GM12878 (cell line): ENCODE results near the gene PRM3. TPM values are rescaled to one million over a fixed set of nuclear protein-coding genes. Genes with fewer than 3 reads are reported as not detected.

ENCODE experiments used
- ATAC-seq: fragments of 200-7000 bp; cut with Tn5 transposase; 3 replicates; pipeline ENCODE4 v1.9.1; 2020; ENCODE audit warnings: mild to moderate bottlenecking, moderate library complexity
- BruUV-seq: library from RNA; stranded (reverse); fragments of 400-500 nt; replicated peaks from 2 replicates; lab custom pipeline; 2021; lab: Mats Ljungman, UMichigan
- CTCF ChIA-PET: fragments of 300-600 bp; sonication (Branson Sonifier 250); formaldehyde crosslinking; extraction: SDS; loops from one replicate; lab custom pipeline; 2021; ENCODE audit warnings: inconsistent platforms; lab: Yijun Ruan, JAX
- POLR2A ChIA-PET: fragments of 350-600 bp; formaldehyde crosslinking; extraction: SDS; loops from one replicate; lab custom pipeline; 2021; ENCODE audit warnings: inconsistent platforms; lab: Charles Lee
- RAD21 ChIA-PET: fragments of 300-600 bp; sonication (Branson Sonifier 250); formaldehyde crosslinking; loops from one replicate; lab custom pipeline; 2023; ENCODE audit warnings: antibody characterized with exemption; ENCODE audit not compliant: unreplicated experiment; lab: Charles Lee
- SMC1A ChIA-PET: fragments of 300-600 bp; sonication (Branson Sonifier 250); formaldehyde crosslinking; loops from one replicate; lab custom pipeline; 2023; ENCODE audit not compliant: unreplicated experiment, uncharacterized antibody; lab: Charles Lee
- DNase-seq: peaks from one replicate; pipeline ENCODE4 v3.0.0-alpha.2; 2011; ENCODE audit warnings: low read depth, low spot score
- FAIRE-seq: peaks from 3 replicates; lab custom pipeline; 2011; peaks lifted over from hg19 to GRCh38; lab: Jason Lieb, UNC
- H2AFZ ChIP-seq: 2 replicates; pipeline ENCODE4 v1.6.0; 2011; ENCODE audit warnings: low read depth, low read length, control low read depth; ENCODE audit not compliant: control insufficient read depth
- H3K27ac ChIP-seq: 2 replicates; pipeline ENCODE4 v1.5.1; 2011; ENCODE audit warnings: control low read depth; ENCODE audit not compliant: control insufficient read depth, insufficient read depth
- H3K27me3 ChIP-seq, 2 experiments: replicated peaks in 1 of 2; 2 replicates each; pipeline versions ENCODE4 v1.6.0 to v1.6.1; 2011; ENCODE audit warnings: low read length in 1 of 2; ENCODE audit not compliant: control insufficient read depth in 2 of 2, insufficient read depth in 2 of 2
- H3K36me3 ChIP-seq, 2 experiments: 2 replicates each; pipeline ENCODE4 v1.5.1; 2011; ENCODE audit warnings: low read length in 1 of 2; ENCODE audit not compliant: control insufficient read depth in 2 of 2, insufficient read depth in 2 of 2
- H3K4me1 ChIP-seq: 2 replicates; pipeline ENCODE4 v1.6.1; 2011; ENCODE audit warnings: mild to moderate bottlenecking, low read length, moderate library complexity, mixed read lengths; ENCODE audit not compliant: control insufficient read depth, insufficient read depth
- H3K4me2 ChIP-seq: 2 replicates; pipeline ENCODE4 v1.6.0; 2011; ENCODE audit warnings: control low read depth; ENCODE audit not compliant: control insufficient read depth, insufficient read depth
- H3K4me3 ChIP-seq: fragments of 200-600 bp; sonication (generic); 2 replicates; pipeline ENCODE4 v1.5.1; 2016
- H3K79me2 ChIP-seq: 2 replicates; pipeline ENCODE4 v1.6.0; 2011; ENCODE audit warnings: low read length; ENCODE audit not compliant: control insufficient read depth, insufficient read depth
- H3K9ac ChIP-seq: 2 replicates; pipeline ENCODE4 v1.8.0; 2011; ENCODE audit warnings: low read length, control low read depth, mixed read lengths; ENCODE audit not compliant: control insufficient read depth, insufficient read depth
- H3K9me3 ChIP-seq: replicated peaks from 3 replicates; pipeline ENCODE4 v1.5.1; 2011; ENCODE audit warnings: mild to moderate bottlenecking, low read length; ENCODE audit not compliant: control insufficient read depth, insufficient read depth
- H4K20me1 ChIP-seq: 2 replicates; pipeline ENCODE4 v1.6.0; 2011; ENCODE audit not compliant: control insufficient read depth, insufficient read depth
- BACH1 ChIP-seq: fragments of 450-650 bp; IDR thresholded peaks from 2 replicates; pipeline ENCODE4 v1.6.1; 2017; ENCODE audit warnings: mild to moderate bottlenecking, borderline replicate concordance
- BRCA1 ChIP-seq: IDR thresholded peaks from 2 replicates; pipeline ENCODE4 v1.6.1; 2011; ENCODE audit warnings: low read depth, low read length, improper control_type of control experiment
- CBX5 ChIP-seq: sonication (generic); IDR thresholded peaks from 2 replicates; pipeline ENCODE4 v1.6.1; 2016; ENCODE audit warnings: low read depth, moderate library complexity, mild to moderate bottlenecking, inconsistent platforms
- IKZF1 ChIP-seq: fragments of 450-650 bp; conservative IDR thresholded peaks from 2 replicates; pipeline ENCODE4 v1.6.1; 2017; ENCODE audit warnings: antibody characterized with exemption, mild to moderate bottlenecking
- IKZF2 ChIP-seq, 2 experiments: fragments of 450-650 bp; IDR thresholded peaks; 2 replicates each; pipeline ENCODE4 v1.6.1; 2017; ENCODE audit warnings: mild to moderate bottlenecking in 2 of 2, moderate library complexity in 2 of 2
- KLF5 ChIP-seq: fragments of 450-650 bp; IDR thresholded peaks from 2 replicates; pipeline ENCODE4 v1.6.1; 2014; ENCODE audit warnings: mild to moderate bottlenecking; ENCODE audit not compliant: partially characterized antibody
- LARP7 ChIP-seq: fragments of 450-650 bp; IDR thresholded peaks from 2 replicates; pipeline ENCODE4 v1.6.1; 2017; ENCODE audit warnings: mild to moderate bottlenecking
- MYB ChIP-seq: fragments of 150-350 bp; IDR thresholded peaks from 2 replicates; pipeline ENCODE4 v1.6.1; 2014; ENCODE audit warnings: mild to moderate bottlenecking, low read depth, low read length, borderline replicate concordance
- ZBTB33 ChIP-seq: fragments of 450-650 bp; IDR thresholded peaks from 2 replicates; pipeline ENCODE4 v1.6.1; 2017; ENCODE audit warnings: mild to moderate bottlenecking
- ZNF592 ChIP-seq: fragments of 450-650 bp; IDR thresholded peaks from 2 replicates; pipeline ENCODE4 v1.6.1; 2017; ENCODE audit warnings: mild to moderate bottlenecking, moderate library complexity
- WGBS: methylation state at CpG from one replicate; pipeline ENCODE4 v1.1.6; 2016; ENCODE audit warnings: low lambda C conversion rate; ENCODE audit not compliant: insufficient replicate concordance, insufficient coverage; ENCODE audit errors: missing lambda C conversion rate; 5-methylcytosine and 5-hydroxymethylcytosine counted together
- in situ Hi-C: fragments of 300-500 bp; cut with MboI; formaldehyde crosslinking; loops from 9 replicates; pipeline ENCODE4 v1.14.3; 2018; ENCODE audit warnings: mixed read lengths
- intact Hi-C: fragments of 100-400 bp; cut with micrococcal nuclease; formaldehyde crosslinking; loops from one replicate; pipeline ENCODE4 v1.14.2; 2022; ENCODE audit not compliant: unreplicated experiment
- polyA plus RNA-seq, 11 experiments: library from polyadenylated mRNA; depleted of rRNA in 4 of 11; unstranded in 6 of 11; stranded (reverse) in 5 of 11; fragments of >200 nt; fragmentation: Nextera tagmentation in 4 of 11; fragmentation: Illumina TruSeq in 1 of 11; extraction: Ambion mirVana in 4 of 11; extraction: Trizol in 1 of 11; gene quantifications; 1 replicate in 1 of 11; 2 replicates in 10 of 11; pipeline versions ENCODE4 v1.2.1 to v1.2.3, GENCODE V29; 2011 to 2016; ENCODE audit warnings: inconsistent platforms in 2 of 11, missing spikeins in 2 of 11, low read depth in 1 of 11
- total RNA-seq, 4 experiments: library from RNA; depleted of rRNA in 3 of 4; stranded (reverse); fragments of >200 nt in 3 of 4; fragmentation: Illumina TruSeq in 1 of 4; extraction: Trizol in 1 of 4; gene quantifications; 2 replicates each; pipeline versions ENCODE4 v1.2.1 to v1.2.3, GENCODE V29; 2013 to 2021
- TF ChIP-seq, protein P1 (sequence below): fragments of 450-650 bp; IDR thresholded peaks from 2 replicates; pipeline ENCODE4 v1.6.1; 2016; ENCODE audit warnings: mild to moderate bottlenecking

PRM3 gene
- total and polyA plus RNA-seq, 10 of the 15 experiments (the other 5 are each of a cell fraction or from before 2014, with no cell fraction given): not detected

GRCh38 chr16:11255737-11256660 is 17.4 kb downstream of the PRM3 start, which contains the start of gene SOCS1 (continued):
- TF ChIP-seq KLF5: peak; percentile 51
- peak; percentile 97 for TF ChIP-seq BACH1

- FAIRE-seq (no peak), ATAC-seq (peak; percentile 4), DNase-seq (no peak)
- peaks cover 37% of the 10 kb centered on the region for H3K79me2 ChIP-seq
- WGBS: under 1% methylated on average over 86 of the region's 105 CpGs
- SMC1A ChIA-PET: interaction anchor here (0.6 to 8.8 kb wide), 41 partner anchors 19 to 304 kb away, joined by 3 to 108 read pairs (median 5); no protein-coding TSS in a partner anchor
- BruUV-seq: no TSS peak
- H3K9me3 ChIP-seq: no peaks in the 10 kb centered on the region
- peak overlapping the region; percentile 25; the same call in 1 of the 2 replicates for H2AFZ ChIP-seq
- H3K4me3 ChIP-seq: peak overlapping the region; percentile 91
- peaks cover 0 to 3% of the 10 kb centered on the region in 2 experiments; a peak in 1 of 4 replicates for H3K36me3 ChIP-seq
- peaks cover 43% of the 10 kb centered on the region for H3K4me1 ChIP-seq
- in situ Hi-C loops: loop anchor here (5.0 kb wide), 1 partner anchor 288 kb away; no protein-coding TSS in a partner anchor
- H3K4me2 ChIP-seq: peak overlapping the region; percentile 92
- peak overlapping the region; percentile 71 for H3K27ac ChIP-seq
- POLR2A ChIA-PET: interaction anchor here (0.6 to 6.6 kb wide), 31 partner anchors 19 to 567 kb away, joined by 3 to 80 read pairs (median 7); no protein-coding TSS in a partner anchor
- no peaks in the 10 kb centered on the region for H3K27me3 ChIP-seq
- intact Hi-C loops: loop anchor here (1.0 to 5.0 kb wide), 6 partner anchors 30 to 273 kb away; no protein-coding TSS in a partner anchor
- RAD21 ChIA-PET: interaction anchor here (0.6 to 11.8 kb wide), 65 partner anchors 9 to 313 kb away, joined by 3 to 243 read pairs (median 5); partner anchors contain the start of gene DEXI
- peak overlapping the region; percentile 89 for H3K9ac ChIP-seq
- H4K20me1 ChIP-seq: no peaks in the 10 kb centered on the region
- CTCF ChIA-PET: interaction anchor here (0.7 to 11.0 kb wide), 40 partner anchors 19 to 305 kb away, joined by 3 to 170 read pairs (median 5); no protein-coding TSS in a partner anchor
- TF ChIP-seq BRCA1 (no peak), MYB (no peak), LARP7 (peak; percentile 89; the same call in 1 of the 2 replicates), CBX5 (no peak), IKZF2 (IDR thresholded peaks at IDR 0.05) (0 out of 4 replicates have a peak, but pooled peaks of 1 of the 2 experiments have one; percentile 12), ZBTB33 (no peak), IKZF1 (no peak), ZNF592 (no peak)
- TF ChIP-seq, protein P1, sequence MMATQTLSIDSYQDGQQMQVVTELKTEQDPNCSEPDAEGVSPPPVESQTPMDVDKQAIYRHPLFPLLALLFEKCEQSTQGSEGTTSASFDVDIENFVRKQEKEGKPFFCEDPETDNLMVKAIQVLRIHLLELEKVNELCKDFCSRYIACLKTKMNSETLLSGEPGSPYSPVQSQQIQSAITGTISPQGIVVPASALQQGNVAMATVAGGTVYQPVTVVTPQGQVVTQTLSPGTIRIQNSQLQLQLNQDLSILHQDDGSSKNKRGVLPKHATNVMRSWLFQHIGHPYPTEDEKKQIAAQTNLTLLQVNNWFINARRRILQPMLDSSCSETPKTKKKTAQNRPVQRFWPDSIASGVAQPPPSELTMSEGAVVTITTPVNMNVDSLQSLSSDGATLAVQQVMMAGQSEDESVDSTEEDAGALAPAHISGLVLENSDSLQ: no peak
Measured at GRCh38 chr16:11254913-11255736, 18.3 kb downstream of the PRM3 start.
